ENCODE results near the gene ALDH4A1.

The ALDH4A1 gene

GRCh38 chr1:18903291-18903756 lies 969 bp upstream of the ALDH4A1 start:
- TF ChIP-seq, protein P1, sequence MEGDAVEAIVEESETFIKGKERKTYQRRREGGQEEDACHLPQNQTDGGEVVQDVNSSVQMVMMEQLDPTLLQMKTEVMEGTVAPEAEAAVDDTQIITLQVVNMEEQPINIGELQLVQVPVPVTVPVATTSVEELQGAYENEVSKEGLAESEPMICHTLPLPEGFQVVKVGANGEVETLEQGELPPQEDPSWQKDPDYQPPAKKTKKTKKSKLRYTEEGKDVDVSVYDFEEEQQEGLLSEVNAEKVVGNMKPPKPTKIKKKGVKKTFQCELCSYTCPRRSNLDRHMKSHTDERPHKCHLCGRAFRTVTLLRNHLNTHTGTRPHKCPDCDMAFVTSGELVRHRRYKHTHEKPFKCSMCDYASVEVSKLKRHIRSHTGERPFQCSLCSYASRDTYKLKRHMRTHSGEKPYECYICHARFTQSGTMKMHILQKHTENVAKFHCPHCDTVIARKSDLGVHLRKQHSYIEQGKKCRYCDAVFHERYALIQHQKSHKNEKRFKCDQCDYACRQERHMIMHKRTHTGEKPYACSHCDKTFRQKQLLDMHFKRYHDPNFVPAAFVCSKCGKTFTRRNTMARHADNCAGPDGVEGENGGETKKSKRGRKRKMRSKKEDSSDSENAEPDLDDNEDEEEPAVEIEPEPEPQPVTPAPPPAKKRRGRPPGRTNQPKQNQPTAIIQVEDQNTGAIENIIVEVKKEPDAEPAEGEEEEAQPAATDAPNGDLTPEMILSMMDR (conservative IDR thresholded peaks at IDR 0.05; ENCODE audit: low read length) = no peak
- H3K4me3 ChIP-seq (ENCODE audit: low read length) = peak overlapping the region; percentile 86
- DNase-seq (ENCODE audit: low read depth) = no peak

GRCh38 chr1:18901952-18902522 lies 318 bp downstream of the ALDH4A1 start:
- TF ChIP-seq, protein P1 (conservative IDR thresholded peaks at IDR 0.05; ENCODE audit: low read length) = no peak
- peak overlapping the region; percentile 86 for H3K4me3 ChIP-seq (ENCODE audit: low read length)
- no peak for DNase-seq (ENCODE audit: low read depth)

DNA sequence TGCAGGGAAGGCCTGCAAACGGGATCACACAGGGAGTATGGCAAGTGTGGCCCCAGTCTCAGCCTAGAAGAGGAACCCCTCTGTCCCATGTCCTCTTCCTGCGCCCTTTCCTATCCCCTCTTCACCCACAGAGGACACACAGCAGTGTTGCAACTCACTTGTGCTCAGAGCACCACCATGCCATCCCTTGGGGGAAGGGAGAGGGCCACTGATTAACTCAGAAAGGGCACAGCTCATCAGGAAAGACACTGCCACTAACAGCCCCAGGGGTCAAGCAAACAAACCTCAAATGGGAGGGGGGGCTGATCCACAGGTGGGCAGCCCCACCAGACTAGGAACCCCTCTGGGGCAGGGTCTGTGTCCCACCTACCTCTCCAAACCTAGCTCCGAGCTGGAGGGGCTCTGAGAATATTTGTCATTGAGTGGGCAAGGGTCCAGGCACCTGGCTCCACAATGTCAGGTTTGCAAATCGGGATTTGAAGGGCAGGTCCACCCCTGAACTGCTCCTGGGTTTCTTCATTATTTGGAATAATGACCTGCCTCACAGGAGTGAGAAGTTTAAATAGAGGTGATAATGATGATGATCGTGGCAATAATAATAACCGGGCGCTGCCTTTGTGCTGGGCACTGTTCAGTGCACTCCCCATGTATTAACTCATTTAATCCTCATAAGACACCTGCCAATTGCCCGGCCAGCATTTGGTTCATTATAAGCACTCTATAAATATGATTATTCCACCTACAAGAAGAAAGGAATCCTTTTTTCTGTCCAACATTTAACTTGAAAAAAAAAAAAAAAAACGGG lies 1.0 kb downstream of the ALDH4A1 start:
- TF ChIP-seq, protein P1 (conservative IDR thresholded peaks at IDR 0.05; ENCODE audit: low read length) = no peak
- DNase-seq (ENCODE audit: low read depth) = no peak
- peak overlapping the region; percentile 86 for H3K4me3 ChIP-seq (ENCODE audit: low read length)

GRCh38 chr1:18900303-18900841 lies 2.0 kb downstream of the ALDH4A1 start:
- no peak overlapping the region for H3K4me3 ChIP-seq (ENCODE audit: low read length)
- no peak for DNase-seq (ENCODE audit: low read depth)
- TF ChIP-seq, protein P1 (conservative IDR thresholded peaks at IDR 0.05; ENCODE audit: low read length) = no peak

GRCh38 chr1:18899363-18900049 lies 2.8 kb downstream of the ALDH4A1 start:
- TF ChIP-seq, protein P1 (conservative IDR thresholded peaks at IDR 0.05; ENCODE audit: low read length) = no peak
- no peak overlapping the region for H3K4me3 ChIP-seq (ENCODE audit: low read length)
- DNase-seq (ENCODE audit: low read depth) = no peak

GRCh38 chr1:18898567-18898966 lies 3.8 kb downstream of the ALDH4A1 start:
- TF ChIP-seq, protein P1 (conservative IDR thresholded peaks at IDR 0.05; ENCODE audit: low read length) = no peak
- no peak for DNase-seq (ENCODE audit: low read depth)
- no peak overlapping the region for H3K4me3 ChIP-seq (ENCODE audit: low read length)

Measured in AG10803 (cell line).